GM12878 (cell line): Measurements from ENCODE around the gene INPP5D. TPM values are rescaled to one million over a fixed set of nuclear protein-coding genes. Genes with fewer than 3 reads are reported as not detected.
A peak's percentile ranks its signal among the peaks of the same experiment; 100 is the strongest.
"Not testable (repeated sequence)": the region's sequence is repeated elsewhere in the genome, so short reads cannot be mapped to it uniquely, and the experiment has no call there.

Experiments
- ATAC-seq: fragments of 200-7000 bp; cut with Tn5 transposase; 3 replicates; pipeline ENCODE4 v1.9.1; 2020; ENCODE audit warnings: mild to moderate bottlenecking, moderate library complexity
- BruUV-seq: library from RNA; stranded (reverse); fragments of 400-500 nt; replicated peaks from 2 replicates; lab custom pipeline; 2021; lab: Mats Ljungman, UMichigan
- CTCF ChIA-PET: fragments of 300-600 bp; sonication (Branson Sonifier 250); formaldehyde crosslinking; extraction: SDS; loops from one replicate; lab custom pipeline; 2021; ENCODE audit warnings: inconsistent platforms; lab: Yijun Ruan, JAX
- POLR2A ChIA-PET: fragments of 350-600 bp; formaldehyde crosslinking; extraction: SDS; loops from one replicate; lab custom pipeline; 2021; ENCODE audit warnings: inconsistent platforms; lab: Charles Lee
- RAD21 ChIA-PET: fragments of 300-600 bp; sonication (Branson Sonifier 250); formaldehyde crosslinking; loops from one replicate; lab custom pipeline; 2023; ENCODE audit warnings: antibody characterized with exemption; ENCODE audit not compliant: unreplicated experiment; lab: Charles Lee
- SMC1A ChIA-PET: fragments of 300-600 bp; sonication (Branson Sonifier 250); formaldehyde crosslinking; loops from one replicate; lab custom pipeline; 2023; ENCODE audit not compliant: unreplicated experiment, uncharacterized antibody; lab: Charles Lee
- DNase-seq: peaks from one replicate; pipeline ENCODE4 v3.0.0-alpha.2; 2011; ENCODE audit warnings: low read depth, low spot score
- FAIRE-seq: peaks from 3 replicates; lab custom pipeline; 2011; peaks lifted over from hg19 to GRCh38; lab: Jason Lieb, UNC
- H2AFZ ChIP-seq: 2 replicates; pipeline ENCODE4 v1.6.0; 2011; ENCODE audit warnings: low read depth, low read length, control low read depth; ENCODE audit not compliant: control insufficient read depth
- H3K27ac ChIP-seq: 2 replicates; pipeline ENCODE4 v1.5.1; 2011; ENCODE audit warnings: control low read depth; ENCODE audit not compliant: control insufficient read depth, insufficient read depth
- H3K27me3 ChIP-seq, 2 experiments: replicated peaks in 1 of 2; 2 replicates each; pipeline versions ENCODE4 v1.6.0 to v1.6.1; 2011; ENCODE audit warnings: low read length in 1 of 2; ENCODE audit not compliant: control insufficient read depth in 2 of 2, insufficient read depth in 2 of 2
- H3K36me3 ChIP-seq, 2 experiments: 2 replicates each; pipeline ENCODE4 v1.5.1; 2011; ENCODE audit warnings: low read length in 1 of 2; ENCODE audit not compliant: control insufficient read depth in 2 of 2, insufficient read depth in 2 of 2
- H3K4me1 ChIP-seq: 2 replicates; pipeline ENCODE4 v1.6.1; 2011; ENCODE audit warnings: mild to moderate bottlenecking, low read length, moderate library complexity, mixed read lengths; ENCODE audit not compliant: control insufficient read depth, insufficient read depth
- H3K4me2 ChIP-seq: 2 replicates; pipeline ENCODE4 v1.6.0; 2011; ENCODE audit warnings: control low read depth; ENCODE audit not compliant: control insufficient read depth, insufficient read depth
- H3K4me3 ChIP-seq: fragments of 200-600 bp; sonication (generic); 2 replicates; pipeline ENCODE4 v1.5.1; 2016
- H3K79me2 ChIP-seq: 2 replicates; pipeline ENCODE4 v1.6.0; 2011; ENCODE audit warnings: low read length; ENCODE audit not compliant: control insufficient read depth, insufficient read depth
- H3K9ac ChIP-seq: 2 replicates; pipeline ENCODE4 v1.8.0; 2011; ENCODE audit warnings: low read length, control low read depth, mixed read lengths; ENCODE audit not compliant: control insufficient read depth, insufficient read depth
- H3K9me3 ChIP-seq: replicated peaks from 3 replicates; pipeline ENCODE4 v1.5.1; 2011; ENCODE audit warnings: mild to moderate bottlenecking, low read length; ENCODE audit not compliant: control insufficient read depth, insufficient read depth
- H4K20me1 ChIP-seq: 2 replicates; pipeline ENCODE4 v1.6.0; 2011; ENCODE audit not compliant: control insufficient read depth, insufficient read depth
- BCL11A ChIP-seq: IDR thresholded peaks from 2 replicates; pipeline ENCODE4 v1.6.1; 2011; ENCODE audit warnings: low read depth, low read length
- SIX5 ChIP-seq: IDR thresholded peaks from 2 replicates; pipeline ENCODE4 v1.6.1; 2011; ENCODE audit warnings: mild to moderate bottlenecking, low read depth, low read length, moderate library complexity; ENCODE audit not compliant: severe bottlenecking
- SPI1 ChIP-seq: IDR thresholded peaks from 2 replicates; pipeline ENCODE4 v1.6.1; 2011; ENCODE audit warnings: low read depth, mild to moderate bottlenecking, low read length, moderate library complexity, borderline replicate concordance; ENCODE audit not compliant: insufficient read depth
- ZNF24 ChIP-seq: fragments of 450-650 bp; IDR thresholded peaks from 2 replicates; pipeline ENCODE4 v1.6.1; 2017; ENCODE audit warnings: antibody characterized with exemption, mild to moderate bottlenecking
- WGBS: methylation state at CpG from one replicate; pipeline ENCODE4 v1.1.6; 2016; ENCODE audit warnings: low lambda C conversion rate; ENCODE audit not compliant: insufficient replicate concordance, insufficient coverage; ENCODE audit errors: missing lambda C conversion rate; 5-methylcytosine and 5-hydroxymethylcytosine counted together
- in situ Hi-C: fragments of 300-500 bp; cut with MboI; formaldehyde crosslinking; loops from 9 replicates; pipeline ENCODE4 v1.14.3; 2018; ENCODE audit warnings: mixed read lengths
- intact Hi-C: fragments of 100-400 bp; cut with micrococcal nuclease; formaldehyde crosslinking; loops from one replicate; pipeline ENCODE4 v1.14.2; 2022; ENCODE audit not compliant: unreplicated experiment
- polyA plus RNA-seq, 11 experiments: library from polyadenylated mRNA; depleted of rRNA in 4 of 11; unstranded in 6 of 11; stranded (reverse) in 5 of 11; fragments of >200 nt; fragmentation: Nextera tagmentation in 4 of 11; fragmentation: Illumina TruSeq in 1 of 11; extraction: Ambion mirVana in 4 of 11; extraction: Trizol in 1 of 11; gene quantifications; 1 replicate in 1 of 11; 2 replicates in 10 of 11; pipeline versions ENCODE4 v1.2.1 to v1.2.3, GENCODE V29; 2011 to 2016; ENCODE audit warnings: inconsistent platforms in 2 of 11, missing spikeins in 2 of 11, low read depth in 1 of 11
- total RNA-seq, 4 experiments: library from RNA; depleted of rRNA in 3 of 4; stranded (reverse); fragments of >200 nt in 3 of 4; fragmentation: Illumina TruSeq in 1 of 4; extraction: Trizol in 1 of 4; gene quantifications; 2 replicates each; pipeline versions ENCODE4 v1.2.1 to v1.2.3, GENCODE V29; 2013 to 2021
- TF ChIP-seq, protein P1 (sequence below): fragments of 450-650 bp; formaldehyde crosslinking; IDR thresholded peaks from 2 replicates; pipeline ENCODE4 v1.4.0; 2020; ENCODE audit warnings: mild to moderate bottlenecking, moderate library complexity

Gene INPP5D
- total and polyA plus RNA-seq, 10 of the 15 experiments (the other 5 are each of a cell fraction or from before 2014, with no cell fraction given), result 11.8 to 139 (median 88.8) TPM

GRCh38 chr2:233017947-233018346 lies 42.2 kb upstream of the INPP5D start:
- intact Hi-C loops, result no loop called here
- H3K36me3 ChIP-seq, result no peaks in the 10 kb centered on the region
- in situ Hi-C loops, result no loop called here
- CTCF ChIA-PET, result interaction anchor here (1.4 to 1.9 kb wide), 2 partner anchors 11 to 36 kb away, joined by 5 read pairs; no protein-coding TSS in a partner anchor
- no peaks in the 10 kb centered on the region for H4K20me1 ChIP-seq
- SMC1A ChIA-PET, result interaction anchor here (1.1 kb wide), 1 partner anchor 243 kb away, joined by 3 read pairs; no protein-coding TSS in a partner anchor
- no peak overlapping the region for H3K27ac ChIP-seq
- TF ChIP-seq, protein P1, sequence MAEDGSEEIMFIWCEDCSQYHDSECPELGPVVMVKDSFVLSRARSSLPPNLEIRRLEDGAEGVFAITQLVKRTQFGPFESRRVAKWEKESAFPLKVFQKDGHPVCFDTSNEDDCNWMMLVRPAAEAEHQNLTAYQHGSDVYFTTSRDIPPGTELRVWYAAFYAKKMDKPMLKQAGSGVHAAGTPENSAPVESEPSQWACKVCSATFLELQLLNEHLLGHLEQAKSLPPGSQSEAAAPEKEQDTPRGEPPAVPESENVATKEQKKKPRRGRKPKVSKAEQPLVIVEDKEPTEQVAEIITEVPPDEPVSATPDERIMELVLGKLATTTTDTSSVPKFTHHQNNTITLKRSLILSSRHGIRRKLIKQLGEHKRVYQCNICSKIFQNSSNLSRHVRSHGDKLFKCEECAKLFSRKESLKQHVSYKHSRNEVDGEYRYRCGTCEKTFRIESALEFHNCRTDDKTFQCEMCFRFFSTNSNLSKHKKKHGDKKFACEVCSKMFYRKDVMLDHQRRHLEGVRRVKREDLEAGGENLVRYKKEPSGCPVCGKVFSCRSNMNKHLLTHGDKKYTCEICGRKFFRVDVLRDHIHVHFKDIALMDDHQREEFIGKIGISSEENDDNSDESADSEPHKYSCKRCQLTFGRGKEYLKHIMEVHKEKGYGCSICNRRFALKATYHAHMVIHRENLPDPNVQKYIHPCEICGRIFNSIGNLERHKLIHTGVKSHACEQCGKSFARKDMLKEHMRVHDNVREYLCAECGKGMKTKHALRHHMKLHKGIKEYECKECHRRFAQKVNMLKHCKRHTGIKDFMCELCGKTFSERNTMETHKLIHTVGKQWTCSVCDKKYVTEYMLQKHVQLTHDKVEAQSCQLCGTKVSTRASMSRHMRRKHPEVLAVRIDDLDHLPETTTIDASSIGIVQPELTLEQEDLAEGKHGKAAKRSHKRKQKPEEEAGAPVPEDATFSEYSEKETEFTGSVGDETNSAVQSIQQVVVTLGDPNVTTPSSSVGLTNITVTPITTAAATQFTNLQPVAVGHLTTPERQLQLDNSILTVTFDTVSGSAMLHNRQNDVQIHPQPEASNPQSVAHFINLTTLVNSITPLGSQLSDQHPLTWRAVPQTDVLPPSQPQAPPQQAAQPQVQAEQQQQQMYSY (CRISPR knock-in tag), result no peak
- TF ChIP-seq ZNF24, result no peak
- no peak for TF ChIP-seq BCL11A
- TF ChIP-seq SIX5, result no peak
- TF ChIP-seq SPI1, result no peak
- FAIRE-seq, result peak; percentile 59
- H3K9ac ChIP-seq, result no peak overlapping the region
- BruUV-seq, result no TSS peak
- RAD21 ChIA-PET, result no interaction called here
- no peaks in the 10 kb centered on the region for H3K4me1 ChIP-seq
- H2AFZ ChIP-seq, result no peak overlapping the region
- no peaks in the 10 kb centered on the region for H3K27me3 ChIP-seq
- 96% methylated on average over 1 of the region's 1 CpG for WGBS
- POLR2A ChIA-PET, result no interaction called here
- no peak overlapping the region for H3K4me3 ChIP-seq
- no peak for ATAC-seq
- no peak overlapping the region for H3K4me2 ChIP-seq
- no peaks in the 10 kb centered on the region for H3K79me2 ChIP-seq
- H3K9me3 ChIP-seq, result no peaks in the 10 kb centered on the region
- no peak for DNase-seq

DNA sequence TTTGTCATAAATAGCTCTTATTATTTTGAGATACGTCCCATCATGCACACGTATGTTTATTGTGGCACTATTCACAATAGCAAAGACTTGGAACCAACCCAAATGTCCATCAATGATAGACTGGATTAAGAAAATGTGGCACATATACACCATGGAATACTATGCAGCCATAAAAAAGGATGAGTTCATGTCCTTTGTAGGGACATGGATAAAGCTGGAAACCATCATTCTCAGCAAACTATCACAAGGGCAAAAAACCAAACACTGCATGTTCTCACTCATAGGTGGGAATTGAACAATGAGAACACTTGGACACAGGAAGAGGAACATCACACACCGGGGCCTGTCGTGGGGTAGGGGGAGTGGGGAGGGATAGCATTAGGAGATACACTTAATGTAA lies 40.5 kb upstream of the INPP5D start:
- H3K4me2 ChIP-seq, RAD21 ChIA-PET, H4K20me1 ChIP-seq, H3K27me3 ChIP-seq, H3K79me2 ChIP-seq, H3K9me3 ChIP-seq, BruUV-seq, FAIRE-seq, SMC1A ChIA-PET, ATAC-seq, H3K9ac ChIP-seq, DNase-seq, H3K4me3 ChIP-seq, in situ Hi-C loops, H2AFZ ChIP-seq, CTCF ChIA-PET, intact Hi-C loops, H3K27ac ChIP-seq, H3K36me3 ChIP-seq, POLR2A ChIA-PET, H3K4me1 ChIP-seq: not testable (repeated sequence)
- WGBS, result 73% methylated on average over 4 of the region's 4 CpGs
